Superior temporal gyrus (tissue), 1 donor: ENCODE results near the gene SREBF1.
A peak's percentile ranks its signal among the peaks of the same experiment; 100 is the strongest.

ENCODE experiments used
- DNase-seq: peaks from one replicate; pipeline ENCODE4 v3.0.0-alpha.2; 2016; ENCODE audit errors: extremely low spot score

SREBF1 gene

GRCh38 chr17:17824783-17825614, 11.8 kb downstream of the SREBF1 start:
- DNase-seq, result no peak

GRCh38 chr17:17824119-17824782, 12.5 kb downstream of the SREBF1 start:
- peak; percentile 38 for DNase-seq

GRCh38 chr17:17823433-17824118, 13.2 kb downstream of the SREBF1 start:
- DNase-seq, result peak; percentile 87

GRCh38 chr17:17822616-17823015, 14.2 kb downstream of the SREBF1 start:
- DNase-seq, result no peak

GRCh38 chr17:17822189-17822588, 14.6 kb downstream of the SREBF1 start:
- peak; percentile 98 for DNase-seq

GRCh38 chr17:17820463-17821158, 16.2 kb downstream of the SREBF1 start:
- DNase-seq, result peak; percentile 48

- DNase-seq, result no peak
Measured at GRCh38 chr17:17820046-17820445, 16.7 kb downstream of the SREBF1 start.

GRCh38 chr17:17819561-17819995, 17.2 kb downstream of the SREBF1 start:
- peak; percentile 63 for DNase-seq

GRCh38 chr17:17819111-17819510, 17.7 kb downstream of the SREBF1 start:
- no peak for DNase-seq

GRCh38 chr17:17818088-17818526, 18.7 kb downstream of the SREBF1 start:
- no peak for DNase-seq

- DNase-seq, result no peak
Measured at GRCh38 chr17:17817552-17817947, 19.2 kb downstream of the SREBF1 start.

- DNase-seq, result no peak
Measured at GRCh38 chr17:17816831-17817551, 19.8 kb downstream of the SREBF1 start.

- DNase-seq, result peak; percentile 43
Measured at GRCh38 chr17:17816240-17816814, 20.5 kb downstream of the SREBF1 start.

GRCh38 chr17:17815436-17816200, 21.2 kb downstream of the SREBF1 start:
- peak; percentile 52 for DNase-seq

- no peak for DNase-seq
Measured at GRCh38 chr17:17815062-17815406, 21.8 kb downstream of the SREBF1 start.

- no peak for DNase-seq
Measured at GRCh38 chr17:17814162-17815061, 22.4 kb downstream of the SREBF1 start.

GRCh38 chr17:17813725-17814095, 23.1 kb downstream of the SREBF1 start:
- DNase-seq, result no peak

- DNase-seq, result no peak
Measured at GRCh38 chr17:17813055-17813724, 23.6 kb downstream of the SREBF1 start.
